Astrocyte (in vitro differentiated cells and primary cell): ENCODE measurements around the gene ASB18. TPM values are rescaled to one million over a fixed set of nuclear protein-coding genes. Genes with fewer than 3 reads are reported as not detected.

Source experiments
- DNase-seq: peaks from one replicate; pipeline ENCODE4 v3.0.0-alpha.2; 2010; ENCODE audit warnings: low read depth
- FAIRE-seq: peaks from 2 replicates; lab custom pipeline; 2011; peaks lifted over from hg19 to GRCh38; lab: Jason Lieb, UNC
- H2AFZ ChIP-seq: 2 replicates; pipeline ENCODE4 v1.6.0; 2012; ENCODE audit warnings: low read depth, low read length, inconsistent platforms
- H3K27ac ChIP-seq: 2 replicates; pipeline ENCODE4 v1.5.1; 2011; ENCODE audit warnings: low read depth, low read length, inconsistent platforms
- H3K27me3 ChIP-seq: 2 replicates; pipeline ENCODE4 v1.6.0; 2011; ENCODE audit warnings: low read length, inconsistent platforms; ENCODE audit not compliant: insufficient read depth
- H3K36me3 ChIP-seq: 2 replicates; pipeline ENCODE4 v1.5.1; 2011; ENCODE audit warnings: low read length, inconsistent platforms; ENCODE audit not compliant: insufficient read depth
- H3K4me1 ChIP-seq: 2 replicates; pipeline ENCODE4 v1.5.1; 2011; ENCODE audit warnings: low read length, inconsistent platforms; ENCODE audit not compliant: insufficient read depth
- H3K4me2 ChIP-seq: 2 replicates; pipeline ENCODE4 v1.6.0; 2012; ENCODE audit warnings: low read length, inconsistent platforms
- H3K4me3 ChIP-seq: 2 replicates; pipeline ENCODE4 v1.5.1; 2011; ENCODE audit warnings: low read depth, mild to moderate bottlenecking, low read length, inconsistent platforms; ENCODE audit not compliant: insufficient read depth
- H3K79me2 ChIP-seq: 2 replicates; pipeline ENCODE4 v1.6.0; 2012; ENCODE audit warnings: mild to moderate bottlenecking, low read length, inconsistent platforms; ENCODE audit not compliant: insufficient read depth
- H3K9ac ChIP-seq: 2 replicates; pipeline ENCODE4 v1.6.0; 2012; ENCODE audit warnings: mild to moderate bottlenecking, low read length, inconsistent platforms
- H3K9me3 ChIP-seq: 2 replicates; pipeline ENCODE4 v1.5.1; 2012; ENCODE audit warnings: low read depth, mild to moderate bottlenecking, low read length, inconsistent platforms; ENCODE audit not compliant: insufficient read depth
- H4K20me1 ChIP-seq: 2 replicates; pipeline ENCODE4 v1.6.0; 2012; ENCODE audit warnings: low read length, inconsistent platforms; ENCODE audit not compliant: insufficient read depth
- H3K27ac Mint-ChIP-seq: one replicate; pipeline ENCODE4 v1.8.0; 2021; ENCODE audit warnings: mild to moderate bottlenecking, mixed read lengths; ENCODE audit not compliant: unreplicated experiment
- H3K27me3 Mint-ChIP-seq: one replicate; pipeline ENCODE4 v1.8.0; 2021; ENCODE audit warnings: low read depth, mixed read lengths; ENCODE audit not compliant: unreplicated experiment
- H3K36me3 Mint-ChIP-seq: one replicate; pipeline ENCODE4 v1.8.0; 2021; ENCODE audit warnings: low read depth, mixed read lengths; ENCODE audit not compliant: unreplicated experiment
- H3K4me1 Mint-ChIP-seq: one replicate; pipeline ENCODE4 v1.8.0; 2021; ENCODE audit warnings: low read depth, mixed read lengths; ENCODE audit not compliant: unreplicated experiment
- H3K4me3 Mint-ChIP-seq: one replicate; pipeline ENCODE4 v1.8.0; 2021; ENCODE audit warnings: mild to moderate bottlenecking, moderate library complexity, mixed read lengths; ENCODE audit not compliant: unreplicated experiment
- H3K9me3 Mint-ChIP-seq: one replicate; pipeline ENCODE4 v1.8.0; 2021; ENCODE audit warnings: mild to moderate bottlenecking, mixed read lengths; ENCODE audit not compliant: unreplicated experiment
- CTCF ChIP-seq: IDR thresholded peaks from 2 replicates; pipeline ENCODE4 v1.5.1; 2011; ENCODE audit warnings: low read depth, mild to moderate bottlenecking, inconsistent platforms, low read length, moderate library complexity; ENCODE audit not compliant: insufficient read depth
- EZH2 ChIP-seq: IDR thresholded peaks from 2 replicates; pipeline ENCODE4 v1.6.1; 2012; ENCODE audit warnings: mild to moderate bottlenecking, low read length, inconsistent platforms; ENCODE audit not compliant: insufficient read depth
- total RNA-seq: library from RNA; stranded (reverse); gene quantifications from 2 replicates; pipeline ENCODE4 v1.2.1, GENCODE V29; 2021

The ASB18 gene
- total RNA-seq, 1 donor from 2014 or later, result not detected

GRCh38 chr2:236209996-236210395, 54.2 kb downstream of the ASB18 start:
- Histone ChIP-seq H3K79me2 (no peaks in the 10 kb centered on the region), H4K20me1 (no peaks in the 10 kb centered on the region), H3K9ac (no peak overlapping the region), H3K4me1 (no peaks in the 10 kb centered on the region), H3K4me2 (no peak overlapping the region), H2AFZ (no peak overlapping the region), H3K27ac (no peak overlapping the region), H3K36me3 (no peaks in the 10 kb centered on the region), H3K9me3 (peaks cover 6% of the 10 kb centered on the region), H3K4me3 (no peak overlapping the region), H3K27me3 (peaks cover 2% of the 10 kb centered on the region)
- no peak for DNase-seq
- H3K4me3 Mint-ChIP-seq, result no peak overlapping the region
- no peaks in the 10 kb centered on the region for H3K36me3 Mint-ChIP-seq
- TF ChIP-seq EZH2, result no peak
- no peak for TF ChIP-seq CTCF
- no peak overlapping the region for H3K27ac Mint-ChIP-seq
- no peak for FAIRE-seq
- no peaks in the 10 kb centered on the region for H3K9me3 Mint-ChIP-seq
- peaks cover 5% of the 10 kb centered on the region for H3K4me1 Mint-ChIP-seq
- H3K27me3 Mint-ChIP-seq, result peaks cover 4% of the 10 kb centered on the region

- Mint-ChIP-seq H3K36me3 (no peaks in the 10 kb centered on the region), H3K4me3 (no peak overlapping the region), H3K27ac (peak overlapping the region; percentile 3), H3K9me3 (no peaks in the 10 kb centered on the region), H3K27me3 (peaks cover 4% of the 10 kb centered on the region), H3K4me1 (peaks cover 5% of the 10 kb centered on the region)
- no peak for DNase-seq
- Histone ChIP-seq H3K27me3 (peaks cover 2% of the 10 kb centered on the region), H4K20me1 (no peaks in the 10 kb centered on the region), H3K9ac (no peak overlapping the region), H3K4me1 (no peaks in the 10 kb centered on the region), H3K79me2 (no peaks in the 10 kb centered on the region), H3K36me3 (no peaks in the 10 kb centered on the region), H3K27ac (no peak overlapping the region), H3K4me2 (no peak overlapping the region), H3K9me3 (peaks cover 6% of the 10 kb centered on the region), H2AFZ (no peak overlapping the region), H3K4me3 (no peak overlapping the region)
- no peak for FAIRE-seq
- TF ChIP-seq EZH2, result no peak
- no peak for TF ChIP-seq CTCF
Measured at GRCh38 chr2:236209535-236209934, 54.7 kb downstream of the ASB18 start.

- Histone ChIP-seq H3K4me1 (no peaks in the 10 kb centered on the region), H3K27ac (no peak overlapping the region), H3K36me3 (no peaks in the 10 kb centered on the region), H3K9ac (no peak overlapping the region), H2AFZ (no peak overlapping the region), H3K79me2 (no peaks in the 10 kb centered on the region), H3K4me3 (no peak overlapping the region), H3K4me2 (no peak overlapping the region), H4K20me1 (no peaks in the 10 kb centered on the region), H3K9me3 (peaks cover 6% of the 10 kb centered on the region), H3K27me3 (no peaks in the 10 kb centered on the region)
- Mint-ChIP-seq H3K4me3 (peak overlapping the region; percentile 42), H3K9me3 (no peaks in the 10 kb centered on the region), H3K36me3 (no peaks in the 10 kb centered on the region), H3K4me1 (peaks cover 5% of the 10 kb centered on the region), H3K27ac (no peak overlapping the region), H3K27me3 (peaks cover 2% of the 10 kb centered on the region)
- FAIRE-seq (no peak), DNase-seq (no peak)
- no peak for TF ChIP-seq EZH2
- TF ChIP-seq CTCF, result no peak
Measured at GRCh38 chr2:236208019-236208926, 55.9 kb downstream of the ASB18 start.
